HUDEP-2 (cell line): ENCODE data around the gene ELK1.
A peak's percentile ranks its signal among the peaks of the same experiment; 100 is the strongest.

Experiments
- DNase-seq, 76 experiments: peaks; one replicate each; lab custom pipeline; 2025; ENCODE audit not compliant: unreplicated experiment in 76 of 76; lab: John Stamatoyannopoulos, UW

Gene ELK1

GRCh38 chrX:47648376-47648775 lies 2.0 kb downstream of the ELK1 start:
- no peak for DNase-seq

GRCh38 chrX:47646636-47647035 lies 3.7 kb downstream of the ELK1 start:
- DNase-seq = no peak

GRCh38 chrX:47645530-47645929 lies 4.8 kb downstream of the ELK1 start:
- no peak for DNase-seq

- peak in 1 of 76 experiments; percentile 6 for DNase-seq
Measured at GRCh38 chrX:47644557-47645091, 5.7 kb downstream of the ELK1 start.

- peak in 9 of 76 experiments; percentile 0 to 23 (median 1) for DNase-seq
Measured at GRCh38 chrX:47643926-47644325, 6.4 kb downstream of the ELK1 start.

- DNase-seq = no peak
Measured at GRCh38 chrX:47638816-47639215, 11.5 kb downstream of the ELK1 start.

GRCh38 chrX:47637546-47638195 lies 12.7 kb downstream of the ELK1 start:
- peak in 17 of 76 experiments; percentile 1 to 69 (median 53) for DNase-seq

- no peak for DNase-seq
Measured at GRCh38 chrX:47634871-47635575, 15.3 kb downstream of the ELK1 start.

GRCh38 chrX:47633689-47634590 lies 16.4 kb downstream of the ELK1 start:
- no peak for DNase-seq

- no peak for DNase-seq
Measured at GRCh38 chrX:47632666-47633065, 17.7 kb downstream of the ELK1 start.

- no peak for DNase-seq
Measured at GRCh38 chrX:47631676-47632075, 18.7 kb downstream of the ELK1 start.

- DNase-seq = no peak
Measured at GRCh38 chrX:47629419-47630200, 20.8 kb downstream of the ELK1 start, which contains the start of gene CFP. Gene CFP (minus strand): TSS chrX:47629930. CDS start chrX:47629844, 86 bp downstream.

GRCh38 chrX:47628982-47629381 lies 21.4 kb downstream of the ELK1 start:
- no peak for DNase-seq

GRCh38 chrX:47625365-47625764 lies 25.0 kb downstream of the ELK1 start:
- no peak for DNase-seq

- peak in 10 of 76 experiments; percentile 2 to 27 (median 6) for DNase-seq
Measured at GRCh38 chrX:47623540-47624027, 26.8 kb downstream of the ELK1 start.

GRCh38 chrX:47621851-47622250 lies 28.5 kb downstream of the ELK1 start:
- no peak for DNase-seq

GRCh38 chrX:47620303-47620685 lies 30.1 kb downstream of the ELK1 start:
- no peak for DNase-seq

GRCh38 chrX:47619486-47620302 lies 30.7 kb downstream of the ELK1 start, which contains the start of gene SYN1:
Gene SYN1 (minus strand): TSS chrX:47619857. CDS start chrX:47619728, 129 bp downstream.
- DNase-seq = peak in 71 of 76 experiments; percentile 2 to 82 (median 56)

- DNase-seq = no peak
Measured at GRCh38 chrX:47618923-47619485, 31.4 kb downstream of the ELK1 start.
